Suprapubic skin (tissue), 3 donors: ENCODE results near the gene LLPH.

Experiments
- POLR2A ChIP-seq, 2 donors: fragments of 450-650 bp; IDR thresholded peaks; one replicate each; pipeline ENCODE4 v1.6.1; 2017; ENCODE audit warnings: antibody characterized with exemption in 2 of 2, mild to moderate bottlenecking in 2 of 2, moderate library complexity in 2 of 2
- TF ChIP-seq, protein P1 (sequence below), 2 donors: fragments of 200-600 bp in 1 of 2; fragments of 450-650 bp in 1 of 2; sonication (generic) in 1 of 2; IDR thresholded peaks; one replicate each; pipeline ENCODE4 v1.5.1; 2016 to 2019; ENCODE audit warnings: antibody characterized with exemption in 2 of 2, mild to moderate bottlenecking in 1 of 2, moderate library complexity in 1 of 2

DNA sequence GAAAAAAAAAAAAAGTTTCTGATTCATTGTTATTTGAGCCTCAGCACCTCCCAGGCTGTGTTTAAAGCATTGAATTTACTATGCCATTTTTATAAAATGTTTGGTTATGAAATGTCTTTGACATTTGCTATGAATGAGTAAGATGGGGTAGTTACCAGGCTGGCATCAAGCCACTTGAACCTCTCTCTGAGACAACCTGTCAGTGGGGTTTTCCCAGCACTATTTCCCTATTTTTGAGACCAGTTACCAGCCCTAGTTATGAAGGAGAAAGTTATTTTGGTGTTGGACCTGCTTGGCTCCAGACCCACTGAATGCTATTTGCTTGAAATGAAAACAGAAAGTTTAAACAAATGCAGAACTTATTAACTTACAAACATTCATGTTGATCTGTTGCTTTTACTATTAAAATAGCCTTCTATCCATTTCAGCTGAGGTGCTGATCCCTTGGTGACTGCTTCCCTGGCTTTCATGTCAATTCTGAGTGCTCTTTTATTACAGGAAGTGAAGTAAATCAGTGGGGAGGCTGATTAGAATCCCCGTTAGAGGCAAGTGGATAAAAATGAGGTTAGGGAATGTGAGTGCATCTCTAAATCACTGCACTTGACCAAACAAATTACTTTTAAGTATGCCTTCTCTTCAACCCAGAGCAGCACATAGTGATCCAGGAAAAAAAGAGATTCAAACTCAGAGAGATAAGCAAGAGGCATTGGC is 37.8 kb downstream of the LLPH start:
- TF ChIP-seq POLR2A (IDR thresholded peaks at IDR 0.05), result no peak
- TF ChIP-seq, protein P1, sequence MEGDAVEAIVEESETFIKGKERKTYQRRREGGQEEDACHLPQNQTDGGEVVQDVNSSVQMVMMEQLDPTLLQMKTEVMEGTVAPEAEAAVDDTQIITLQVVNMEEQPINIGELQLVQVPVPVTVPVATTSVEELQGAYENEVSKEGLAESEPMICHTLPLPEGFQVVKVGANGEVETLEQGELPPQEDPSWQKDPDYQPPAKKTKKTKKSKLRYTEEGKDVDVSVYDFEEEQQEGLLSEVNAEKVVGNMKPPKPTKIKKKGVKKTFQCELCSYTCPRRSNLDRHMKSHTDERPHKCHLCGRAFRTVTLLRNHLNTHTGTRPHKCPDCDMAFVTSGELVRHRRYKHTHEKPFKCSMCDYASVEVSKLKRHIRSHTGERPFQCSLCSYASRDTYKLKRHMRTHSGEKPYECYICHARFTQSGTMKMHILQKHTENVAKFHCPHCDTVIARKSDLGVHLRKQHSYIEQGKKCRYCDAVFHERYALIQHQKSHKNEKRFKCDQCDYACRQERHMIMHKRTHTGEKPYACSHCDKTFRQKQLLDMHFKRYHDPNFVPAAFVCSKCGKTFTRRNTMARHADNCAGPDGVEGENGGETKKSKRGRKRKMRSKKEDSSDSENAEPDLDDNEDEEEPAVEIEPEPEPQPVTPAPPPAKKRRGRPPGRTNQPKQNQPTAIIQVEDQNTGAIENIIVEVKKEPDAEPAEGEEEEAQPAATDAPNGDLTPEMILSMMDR (IDR thresholded peaks at IDR 0.05), result no peak
